Measurements from ENCODE around the gene ELFN1. TPM values are rescaled to one million over a fixed set of nuclear protein-coding genes. Genes with fewer than 3 reads are reported as not detected.

Gene ELFN1
- polyA plus RNA-seq, 4 donors = 0.80 to 2.0 TPM; not detected in 2

DNA sequence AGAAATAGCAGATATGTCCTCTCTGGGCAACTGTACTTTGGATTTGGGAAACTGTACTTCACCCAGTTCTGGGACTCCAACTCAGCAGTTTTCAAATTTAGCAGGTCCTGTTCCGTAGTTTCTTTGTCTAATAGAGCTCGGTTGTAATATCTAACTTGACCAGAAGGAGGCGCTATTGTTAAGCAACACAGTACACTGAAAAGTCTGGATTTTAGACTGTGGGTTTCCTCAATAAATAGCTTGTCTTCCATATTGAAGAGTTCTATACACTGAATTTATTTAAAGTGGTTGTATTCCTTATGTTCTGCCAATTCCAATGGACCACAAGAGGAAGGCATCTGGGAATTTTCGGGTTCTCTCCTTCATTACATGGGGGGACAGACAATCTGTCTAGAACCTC is 39.8 kb downstream of the ELFN1 start:
- peaks cover 0 to 2% (median 0%) of the 10 kb centered on the region in 3 donors for H3K27me3 ChIP-seq (ENCODE audit: control insufficient read depth in 3 of 3, insufficient read depth in 3 of 3, low read length in 3 of 3)

GRCh38 chr7:1710936-1711335 is 40.9 kb downstream of the ELFN1 start:
- H3K27me3 ChIP-seq (ENCODE audit: control insufficient read depth in 3 of 3, insufficient read depth in 3 of 3, low read length in 3 of 3) = peaks cover 0 to 2% (median 0%) of the 10 kb centered on the region in 3 donors
- peaks cover 1 to 24% of the 10 kb centered on the region in 2 donors for H3K9me3 ChIP-seq (ENCODE audit: control insufficient read depth in 2 of 2, insufficient read depth in 1 of 2, low read depth in 1 of 2, low read length in 1 of 2)
- no peak overlapping the region for H3K4me3 ChIP-seq (ENCODE audit: low read depth in 1 of 3, low read length in 3 of 3)
- FAIRE-seq (no peak), DNase-seq (no peak)
- H3K4me1 ChIP-seq (ENCODE audit: control insufficient read depth in 3 of 3, insufficient read depth in 2 of 3, low read depth in 1 of 3, low read length in 2 of 3) = peaks cover 0 to 4% (median 0%) of the 10 kb centered on the region in 3 donors
- H3K27ac ChIP-seq (ENCODE audit: low read depth in 1 of 3, low read length in 2 of 3) = no peak overlapping the region
- 84 to 87% (median 86%) methylated on average over 6 of the region's 6 CpGs for WGBS, 3 donors
- H3K36me3 ChIP-seq (ENCODE audit: control insufficient read depth in 3 of 3, insufficient read depth in 2 of 3, low read depth in 1 of 3, low read length in 3 of 3) = peaks cover 0 to 3% (median 0%) of the 10 kb centered on the region in 3 donors

More for the DNA sequence above, 39.8 kb downstream of the ELFN1 start:
- no peak overlapping the region for H3K4me3 ChIP-seq (ENCODE audit: low read depth in 1 of 3, low read length in 3 of 3)
- no peak overlapping the region for H3K27ac ChIP-seq (ENCODE audit: low read depth in 1 of 3, low read length in 2 of 3)
- peaks cover 1 to 21% of the 10 kb centered on the region in 2 donors for H3K9me3 ChIP-seq (ENCODE audit: control insufficient read depth in 2 of 2, insufficient read depth in 1 of 2, low read depth in 1 of 2, low read length in 1 of 2)
- DNase-seq (no peak), FAIRE-seq (no peak)
- 86 to 89% (median 88%) methylated on average over 4 of the region's 4 CpGs for WGBS, 3 donors
- peaks cover 0 to 4% (median 0%) of the 10 kb centered on the region in 3 donors for H3K4me1 ChIP-seq (ENCODE audit: control insufficient read depth in 3 of 3, insufficient read depth in 2 of 3, low read depth in 1 of 3, low read length in 2 of 3)
- H3K36me3 ChIP-seq (ENCODE audit: control insufficient read depth in 3 of 3, insufficient read depth in 2 of 3, low read depth in 1 of 3, low read length in 3 of 3) = peaks cover 0 to 3% (median 0%) of the 10 kb centered on the region in 3 donors

GRCh38 chr7:1712907-1713501 is 42.9 kb downstream of the ELFN1 start:
- no peak for FAIRE-seq
- no peak for DNase-seq
- H3K9me3 ChIP-seq (ENCODE audit: control insufficient read depth in 2 of 2, insufficient read depth in 1 of 2, low read depth in 1 of 2, low read length in 1 of 2) = peaks cover 1 to 26% of the 10 kb centered on the region in 2 donors
- peaks cover 0 to 4% (median 0%) of the 10 kb centered on the region in 3 donors for H3K4me1 ChIP-seq (ENCODE audit: control insufficient read depth in 3 of 3, insufficient read depth in 2 of 3, low read depth in 1 of 3, low read length in 2 of 3)
- H3K27ac ChIP-seq (ENCODE audit: low read depth in 1 of 3, low read length in 2 of 3) = no peak overlapping the region
- H3K27me3 ChIP-seq (ENCODE audit: control insufficient read depth in 3 of 3, insufficient read depth in 3 of 3, low read length in 3 of 3) = peaks cover 0 to 6% (median 0%) of the 10 kb centered on the region in 3 donors
- H3K4me3 ChIP-seq (ENCODE audit: low read depth in 1 of 3, low read length in 3 of 3) = no peak overlapping the region
- H3K36me3 ChIP-seq (ENCODE audit: control insufficient read depth in 3 of 3, insufficient read depth in 2 of 3, low read depth in 1 of 3, low read length in 3 of 3) = peaks cover 0 to 3% (median 0%) of the 10 kb centered on the region in 3 donors
- WGBS, 3 donors = 67 to 72% (median 70%) methylated on average over 18 of the region's 18 CpGs

DNA sequence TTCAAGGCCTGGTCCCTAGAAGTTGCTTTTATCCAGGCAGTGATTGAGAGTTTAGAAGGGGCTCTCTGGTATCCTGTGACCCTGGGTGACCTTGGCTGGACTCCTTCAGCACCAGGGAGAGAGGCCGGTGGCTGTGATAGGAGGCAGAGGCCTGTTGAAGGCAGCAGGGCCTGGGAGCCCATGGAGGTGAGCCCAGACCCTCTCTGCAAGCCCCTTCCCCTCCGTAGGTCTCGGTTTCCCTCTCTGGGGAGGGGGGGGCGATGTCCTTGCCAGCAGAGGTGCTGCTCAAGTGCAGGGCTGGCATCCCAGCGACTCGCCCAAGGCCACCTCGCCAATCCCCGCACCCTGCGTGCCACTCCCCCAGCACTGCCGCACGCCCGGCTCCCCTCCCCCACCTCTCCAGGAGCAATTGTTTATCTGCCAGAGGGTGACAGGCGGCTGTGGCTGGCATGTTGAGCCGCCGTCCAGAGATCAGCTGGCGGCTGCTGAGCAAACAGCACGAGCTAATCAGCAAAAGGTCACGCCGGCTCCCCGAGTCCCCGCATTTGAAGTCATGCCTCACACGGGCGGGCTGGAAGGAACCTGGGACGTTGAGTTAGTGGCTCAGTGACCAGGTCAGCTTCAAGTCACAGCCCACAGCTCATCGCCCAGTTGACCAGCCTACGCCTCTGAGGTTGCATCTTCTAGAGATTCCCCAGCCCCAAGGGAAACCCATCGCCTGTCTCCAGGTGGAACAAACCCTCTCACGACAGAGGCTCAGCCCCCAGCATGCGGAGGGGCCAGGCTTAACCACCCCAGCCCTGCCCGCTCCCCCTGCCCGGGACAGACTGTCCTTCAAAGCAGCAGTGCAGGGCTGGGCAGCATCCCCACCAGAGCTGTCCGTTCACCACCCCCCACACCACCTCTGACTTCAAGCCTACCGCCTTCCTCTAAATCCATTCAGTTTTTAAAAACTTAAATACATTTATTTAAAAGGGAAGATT is 43.7 kb downstream of the ELFN1 start:
- peaks cover 0 to 6% (median 0%) of the 10 kb centered on the region in 3 donors for H3K27me3 ChIP-seq (ENCODE audit: control insufficient read depth in 3 of 3, insufficient read depth in 3 of 3, low read length in 3 of 3)
- 14 to 53% (median 45%) methylated on average over 31 to 33 of the region's 33 CpGs for WGBS, 3 donors
- H3K4me3 ChIP-seq (ENCODE audit: low read depth in 1 of 3, low read length in 3 of 3) = no peak overlapping the region
- DNase-seq (peak; percentile 44 to 57), FAIRE-seq (no peak)
- H3K36me3 ChIP-seq (ENCODE audit: control insufficient read depth in 3 of 3, insufficient read depth in 2 of 3, low read depth in 1 of 3, low read length in 3 of 3) = peaks cover 0 to 3% (median 0%) of the 10 kb centered on the region in 3 donors
- H3K9me3 ChIP-seq (ENCODE audit: control insufficient read depth in 2 of 2, insufficient read depth in 1 of 2, low read depth in 1 of 2, low read length in 1 of 2) = peaks cover 1 to 28% of the 10 kb centered on the region in 2 donors
- peaks cover 0 to 4% (median 0%) of the 10 kb centered on the region in 3 donors for H3K4me1 ChIP-seq (ENCODE audit: control insufficient read depth in 3 of 3, insufficient read depth in 2 of 3, low read depth in 1 of 3, low read length in 2 of 3)
- no peak overlapping the region for H3K27ac ChIP-seq (ENCODE audit: low read depth in 1 of 3, low read length in 2 of 3)

- H3K36me3 ChIP-seq (ENCODE audit: control insufficient read depth in 3 of 3, insufficient read depth in 2 of 3, low read depth in 1 of 3, low read length in 3 of 3) = peaks cover 0 to 3% (median 0%) of the 10 kb centered on the region in 3 donors
- DNase-seq (no peak), FAIRE-seq (no peak)
- H3K4me3 ChIP-seq (ENCODE audit: low read depth in 1 of 3, low read length in 3 of 3) = no peak overlapping the region
- H3K27ac ChIP-seq (ENCODE audit: low read depth in 1 of 3, low read length in 2 of 3) = no peak overlapping the region
- peaks cover 0 to 4% (median 0%) of the 10 kb centered on the region in 3 donors for H3K4me1 ChIP-seq (ENCODE audit: control insufficient read depth in 3 of 3, insufficient read depth in 2 of 3, low read depth in 1 of 3, low read length in 2 of 3)
- H3K27me3 ChIP-seq (ENCODE audit: control insufficient read depth in 3 of 3, insufficient read depth in 3 of 3, low read length in 3 of 3) = peaks cover 0 to 6% (median 0%) of the 10 kb centered on the region in 3 donors
- 89 to 92% (median 91%) methylated on average over 11 of the region's 11 CpGs for WGBS, 3 donors
- H3K9me3 ChIP-seq (ENCODE audit: control insufficient read depth in 2 of 2, insufficient read depth in 1 of 2, low read depth in 1 of 2, low read length in 1 of 2) = peaks cover 0 to 18% of the 10 kb centered on the region in 2 donors
Observed at GRCh38 chr7:1714583-1715330, 44.7 kb downstream of the ELFN1 start.

- 75 to 89% (median 89%) methylated on average over 5 of the region's 5 CpGs for WGBS, 3 donors
- no peak for FAIRE-seq
- Histone ChIP-seq H3K27ac (ENCODE audit: low read depth in 1 of 3, low read length in 2 of 3) (no peak overlapping the region), H3K9me3 (ENCODE audit: control insufficient read depth in 2 of 2, insufficient read depth in 1 of 2, low read depth in 1 of 2, low read length in 1 of 2) (peaks cover 0 to 13% of the 10 kb centered on the region in 2 donors), H3K36me3 (ENCODE audit: control insufficient read depth in 3 of 3, insufficient read depth in 2 of 3, low read depth in 1 of 3, low read length in 3 of 3) (peaks cover 0 to 3% (median 0%) of the 10 kb centered on the region in 3 donors), H3K4me1 (ENCODE audit: control insufficient read depth in 3 of 3, insufficient read depth in 2 of 3, low read depth in 1 of 3, low read length in 2 of 3) (peaks cover 0 to 4% (median 0%) of the 10 kb centered on the region in 3 donors), H3K27me3 (ENCODE audit: control insufficient read depth in 3 of 3, insufficient read depth in 3 of 3, low read length in 3 of 3) (peaks cover 0 to 6% (median 0%) of the 10 kb centered on the region in 3 donors), H3K4me3 (ENCODE audit: low read depth in 1 of 3, low read length in 3 of 3) (no peak overlapping the region)
- DNase-seq = no peak
Observed at GRCh38 chr7:1715331-1715625, 45.2 kb downstream of the ELFN1 start.

GRCh38 chr7:1715671-1716074 is 45.6 kb downstream of the ELFN1 start:
- Histone ChIP-seq H3K36me3 (ENCODE audit: control insufficient read depth in 3 of 3, insufficient read depth in 2 of 3, low read depth in 1 of 3, low read length in 3 of 3) (no peaks in the 10 kb centered on the region), H3K4me3 (ENCODE audit: low read depth in 1 of 3, low read length in 3 of 3) (no peak overlapping the region), H3K4me1 (ENCODE audit: control insufficient read depth in 3 of 3, insufficient read depth in 2 of 3, low read depth in 1 of 3, low read length in 2 of 3) (peaks cover 0 to 4% (median 0%) of the 10 kb centered on the region in 3 donors), H3K27ac (ENCODE audit: low read depth in 1 of 3, low read length in 2 of 3) (no peak overlapping the region), H3K9me3 (ENCODE audit: control insufficient read depth in 2 of 2, insufficient read depth in 1 of 2, low read depth in 1 of 2, low read length in 1 of 2) (peaks cover 0 to 11% of the 10 kb centered on the region in 2 donors), H3K27me3 (ENCODE audit: control insufficient read depth in 3 of 3, insufficient read depth in 3 of 3, low read length in 3 of 3) (peaks cover 0 to 6% (median 0%) of the 10 kb centered on the region in 3 donors)
- 33 to 66% (median 54%) methylated on average over 6 of the region's 6 CpGs for WGBS, 3 donors
- FAIRE-seq (no peak), DNase-seq (no peak)
